Stomach smooth muscle (tissue), 2 donors: ENCODE data around the gene CNTN5.

Experiments
- H3K27ac ChIP-seq: one replicate; pipeline ENCODE4 v1.7.0; 2013; ENCODE audit warnings: mild to moderate bottlenecking, low read length, inconsistent platforms
- H3K27me3 ChIP-seq, 2 donors: one replicate each; pipeline ENCODE4 v1.7.0; 2013; ENCODE audit warnings: low read length in 2 of 2; ENCODE audit not compliant: insufficient read depth in 2 of 2, control insufficient read depth in 1 of 2
- H3K36me3 ChIP-seq, 2 donors: one replicate each; pipeline ENCODE4 v1.7.0; 2013; ENCODE audit warnings: low read length in 2 of 2; ENCODE audit not compliant: control insufficient read depth in 2 of 2, insufficient read depth in 2 of 2
- H3K4me1 ChIP-seq: one replicate; pipeline ENCODE4 v1.7.0; 2013; ENCODE audit warnings: low read length; ENCODE audit not compliant: control insufficient read depth, insufficient read depth
- H3K4me3 ChIP-seq, 2 donors: one replicate each; pipeline ENCODE4 v1.7.0; 2013; ENCODE audit warnings: low read length in 2 of 2
- H3K9ac ChIP-seq, 2 donors: one replicate each; pipeline ENCODE4 v1.7.0; 2013; ENCODE audit warnings: low read length in 2 of 2, mild to moderate bottlenecking in 1 of 2
- H3K9me3 ChIP-seq, 2 donors: one replicate each; pipeline ENCODE4 v1.7.0; 2013; ENCODE audit warnings: low read length in 2 of 2; ENCODE audit not compliant: control insufficient read depth in 2 of 2
- donor health status: healthy.
- donor health status: Pancreatic carcinoma.

CNTN5 gene

GRCh38 chr11:99671808-99672409 is 651.2 kb downstream of the CNTN5 start:
- Histone ChIP-seq H3K4me1 (no peaks in the 10 kb centered on the region), H3K4me3 (no peak overlapping the region), H3K9ac (no peak overlapping the region), H3K36me3 (no peaks in the 10 kb centered on the region), H3K9me3 (no peaks in the 10 kb centered on the region), H3K27me3 (no peaks in the 10 kb centered on the region), H3K27ac (no peak overlapping the region)

- no peaks in the 10 kb centered on the region for H3K27me3 ChIP-seq
- no peaks in the 10 kb centered on the region for H3K36me3 ChIP-seq
- no peak overlapping the region for H3K4me3 ChIP-seq
- H3K27ac ChIP-seq: no peak overlapping the region
- H3K9me3 ChIP-seq: no peaks in the 10 kb centered on the region
- no peaks in the 10 kb centered on the region for H3K4me1 ChIP-seq
- H3K9ac ChIP-seq: no peak overlapping the region
Measured at GRCh38 chr11:99676292-99676691, 655.5 kb downstream of the CNTN5 start.

- no peaks in the 10 kb centered on the region for H3K27me3 ChIP-seq
- H3K4me1 ChIP-seq: no peaks in the 10 kb centered on the region
- H3K9ac ChIP-seq: no peak overlapping the region
- no peaks in the 10 kb centered on the region for H3K36me3 ChIP-seq
- H3K9me3 ChIP-seq: no peaks in the 10 kb centered on the region
- no peak overlapping the region for H3K4me3 ChIP-seq
- no peak overlapping the region for H3K27ac ChIP-seq
Measured at GRCh38 chr11:99682171-99682570, 661.4 kb downstream of the CNTN5 start.

- Histone ChIP-seq H3K27ac (no peak overlapping the region), H3K4me1 (no peaks in the 10 kb centered on the region), H3K9ac (no peak overlapping the region), H3K27me3 (no peaks in the 10 kb centered on the region), H3K4me3 (no peak overlapping the region), H3K36me3 (no peaks in the 10 kb centered on the region), H3K9me3 (no peaks in the 10 kb centered on the region)
Measured at GRCh38 chr11:99682646-99683045, 661.9 kb downstream of the CNTN5 start.

GRCh38 chr11:99683933-99684332 is 663.2 kb downstream of the CNTN5 start:
- Histone ChIP-seq H3K9ac (no peak overlapping the region), H3K4me1 (no peaks in the 10 kb centered on the region), H3K36me3 (no peaks in the 10 kb centered on the region), H3K9me3 (no peaks in the 10 kb centered on the region), H3K27me3 (no peaks in the 10 kb centered on the region), H3K27ac (no peak overlapping the region), H3K4me3 (no peak overlapping the region)

GRCh38 chr11:99686838-99687237 is 666.1 kb downstream of the CNTN5 start:
- no peaks in the 10 kb centered on the region for H3K27me3 ChIP-seq
- no peak overlapping the region for H3K9ac ChIP-seq
- H3K4me1 ChIP-seq: no peaks in the 10 kb centered on the region
- H3K27ac ChIP-seq: no peak overlapping the region
- H3K9me3 ChIP-seq: no peaks in the 10 kb centered on the region
- no peak overlapping the region for H3K4me3 ChIP-seq
- no peaks in the 10 kb centered on the region for H3K36me3 ChIP-seq

- H3K4me3 ChIP-seq: no peak overlapping the region
- no peak overlapping the region for H3K27ac ChIP-seq
- H3K4me1 ChIP-seq: no peaks in the 10 kb centered on the region
- H3K9ac ChIP-seq: no peak overlapping the region
- no peaks in the 10 kb centered on the region for H3K9me3 ChIP-seq
- H3K36me3 ChIP-seq: no peaks in the 10 kb centered on the region
- H3K27me3 ChIP-seq: no peaks in the 10 kb centered on the region
Measured at GRCh38 chr11:99687320-99687719, 666.6 kb downstream of the CNTN5 start.

GRCh38 chr11:99693941-99694492 is 673.3 kb downstream of the CNTN5 start:
- Histone ChIP-seq H3K27me3 (no peaks in the 10 kb centered on the region), H3K27ac (no peak overlapping the region), H3K9ac (no peak overlapping the region), H3K4me1 (no peaks in the 10 kb centered on the region), H3K9me3 (no peaks in the 10 kb centered on the region), H3K4me3 (no peak overlapping the region), H3K36me3 (no peaks in the 10 kb centered on the region)

- Histone ChIP-seq H3K4me1 (no peaks in the 10 kb centered on the region), H3K4me3 (no peak overlapping the region), H3K9ac (no peak overlapping the region), H3K27ac (no peak overlapping the region), H3K27me3 (no peaks in the 10 kb centered on the region), H3K9me3 (no peaks in the 10 kb centered on the region), H3K36me3 (no peaks in the 10 kb centered on the region)
Measured at GRCh38 chr11:99695106-99695505, 674.4 kb downstream of the CNTN5 start.

- Histone ChIP-seq H3K9ac (no peak overlapping the region), H3K27me3 (no peaks in the 10 kb centered on the region), H3K36me3 (no peaks in the 10 kb centered on the region), H3K9me3 (no peaks in the 10 kb centered on the region), H3K4me3 (no peak overlapping the region), H3K4me1 (no peaks in the 10 kb centered on the region), H3K27ac (no peak overlapping the region)
Measured at GRCh38 chr11:99706848-99707247, 686.1 kb downstream of the CNTN5 start.

- no peaks in the 10 kb centered on the region for H3K4me1 ChIP-seq
- no peaks in the 10 kb centered on the region for H3K9me3 ChIP-seq
- no peak overlapping the region for H3K27ac ChIP-seq
- H3K4me3 ChIP-seq: no peak overlapping the region
- no peaks in the 10 kb centered on the region for H3K27me3 ChIP-seq
- H3K9ac ChIP-seq: no peak overlapping the region
- H3K36me3 ChIP-seq: no peaks in the 10 kb centered on the region
Measured at GRCh38 chr11:99708928-99709672, 688.4 kb downstream of the CNTN5 start.
